HG02852 (cell line): ENCODE measurements around the gene OR5C1.
"Not testable (repeated sequence)": the region's sequence is repeated elsewhere in the genome, so short reads cannot be mapped to it uniquely, and the experiment has no call there.

Source experiments
- ATAC-seq: cut with Tn5 transposase; IDR thresholded peaks from one replicate; pipeline ENCODE4 v1.9.1; 2021; ENCODE audit warnings: mild to moderate bottlenecking, moderate library complexity; ENCODE audit not compliant: unreplicated experiment

The OR5C1 gene

DNA sequence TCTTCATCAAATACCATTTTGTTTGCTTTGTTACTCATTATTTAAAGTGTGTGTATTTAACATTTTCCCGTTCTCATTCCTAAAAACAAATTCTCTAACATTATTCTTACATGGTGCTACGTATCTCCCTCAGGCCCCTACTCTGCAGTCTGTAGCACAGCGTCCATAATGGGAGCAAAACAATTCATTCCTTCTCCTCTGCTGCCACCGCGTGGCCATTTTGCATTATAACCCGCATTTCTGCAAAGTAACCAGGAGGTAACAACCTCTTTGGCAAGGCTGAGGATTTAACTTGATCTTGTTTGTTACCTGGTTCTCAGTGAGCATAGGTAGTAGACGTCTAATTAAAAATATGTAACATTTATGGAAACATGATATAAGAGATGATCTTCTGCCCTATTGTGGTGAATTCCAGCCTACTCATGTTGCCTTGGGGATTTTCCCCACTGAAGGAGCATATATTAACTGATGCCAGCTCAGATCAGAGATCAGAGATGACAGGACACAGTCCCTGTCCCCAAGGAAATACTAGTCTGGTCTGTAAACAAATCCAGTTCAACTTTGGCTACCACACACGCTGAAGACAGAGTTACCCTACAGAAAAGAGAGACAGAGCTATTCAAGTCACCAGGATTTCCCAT, 21.7 kb downstream of the OR5C1 start:
- ATAC-seq: peak; percentile 78

- no peak for ATAC-seq
These were observed 24.0 kb downstream of the OR5C1 start for GRCh38 chr9:122812736-122813135.

DNA sequence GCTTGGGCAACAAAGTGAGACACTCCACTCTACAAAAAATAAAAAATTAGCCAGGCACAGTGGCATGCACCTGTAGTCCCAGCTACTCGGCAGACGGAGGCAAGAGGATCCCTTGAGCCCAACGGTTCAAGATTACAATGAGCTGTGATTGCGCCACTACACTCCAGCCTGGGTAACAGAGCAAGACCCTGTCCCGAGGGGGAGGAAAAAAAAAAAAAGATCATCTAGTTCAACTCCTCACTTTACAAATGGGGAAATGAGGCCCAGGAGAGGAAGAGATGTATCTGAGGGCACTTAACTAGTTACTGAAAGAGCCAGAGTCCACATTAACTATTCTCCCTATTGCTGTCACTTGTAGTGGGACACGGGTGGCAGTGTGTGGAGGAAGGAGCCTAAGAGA, 25.8 kb downstream of the OR5C1 start:
- no peak for ATAC-seq

- no peak for ATAC-seq
These were observed 26.8 kb downstream of the OR5C1 start for GRCh38 chr9:122815544-122815943.

DNA sequence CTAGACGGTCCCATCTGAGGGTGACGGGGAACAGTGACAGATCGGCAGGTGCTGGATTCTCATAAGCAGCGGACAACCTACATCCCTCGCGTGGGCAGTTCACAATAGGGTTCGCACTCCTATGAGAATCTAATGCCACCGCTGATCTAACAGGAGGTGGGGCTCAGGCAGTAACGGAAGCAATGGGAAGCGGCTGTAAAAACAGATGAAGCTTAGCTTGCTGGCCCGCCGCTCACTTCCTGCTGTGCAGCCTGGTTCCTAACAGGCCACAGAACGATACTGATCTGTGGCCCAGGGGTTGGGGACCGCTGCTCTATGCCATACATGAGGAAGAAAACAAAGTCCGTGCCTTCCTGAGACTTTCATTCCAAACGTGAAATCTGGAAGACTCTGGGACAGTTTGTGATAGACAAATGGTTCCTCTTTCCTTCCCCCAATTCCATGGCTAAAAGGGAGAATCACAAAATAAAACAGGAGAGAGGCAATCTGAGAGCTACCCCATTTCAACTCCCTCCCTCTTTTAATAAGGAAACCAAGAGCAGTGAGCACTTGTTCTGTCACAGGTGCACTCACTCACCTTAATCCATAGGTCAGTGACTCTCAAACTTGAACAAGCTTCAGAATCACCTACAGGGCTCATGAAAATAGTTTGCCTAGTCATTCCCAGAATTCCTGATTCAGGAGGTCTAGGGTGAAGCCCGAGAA, 27.6 kb downstream of the OR5C1 start:
- peak; percentile 48 for ATAC-seq

- no peak for ATAC-seq
These were observed 30.6 kb downstream of the OR5C1 start for GRCh38 chr9:122819326-122819725.

DNA sequence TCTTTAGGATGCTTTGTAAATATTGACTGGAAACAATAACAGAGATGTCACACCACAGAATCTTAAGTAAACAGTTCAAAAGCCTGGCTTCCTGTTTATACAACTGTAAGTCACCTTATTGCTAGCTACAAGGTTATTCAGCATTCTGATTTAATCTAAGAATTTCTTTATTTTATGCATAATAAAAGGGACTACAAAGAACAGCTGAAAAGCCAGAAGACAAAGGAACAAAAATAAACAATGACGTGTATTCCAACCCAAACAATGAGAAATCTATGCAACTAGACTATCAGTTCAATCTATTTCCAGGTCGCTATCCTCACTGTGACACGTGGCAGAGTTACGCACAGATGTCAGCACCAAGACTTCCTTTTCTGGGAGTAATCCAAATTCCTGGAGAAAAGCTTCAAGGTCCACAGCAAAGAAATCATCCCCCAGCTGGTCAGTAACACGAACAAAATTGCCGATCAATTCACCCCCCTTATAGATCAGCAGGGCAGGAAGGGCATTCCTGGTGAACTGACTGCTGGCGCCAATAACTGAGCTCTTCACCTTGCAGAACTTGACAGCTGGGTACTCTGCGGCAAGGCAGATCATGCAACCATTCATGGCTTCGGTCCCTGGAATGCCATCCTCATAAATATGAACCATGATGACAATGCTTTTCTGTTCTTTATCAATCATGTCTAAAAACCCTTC, 31.2 kb downstream of the OR5C1 start:
- ATAC-seq: no peak

DNA sequence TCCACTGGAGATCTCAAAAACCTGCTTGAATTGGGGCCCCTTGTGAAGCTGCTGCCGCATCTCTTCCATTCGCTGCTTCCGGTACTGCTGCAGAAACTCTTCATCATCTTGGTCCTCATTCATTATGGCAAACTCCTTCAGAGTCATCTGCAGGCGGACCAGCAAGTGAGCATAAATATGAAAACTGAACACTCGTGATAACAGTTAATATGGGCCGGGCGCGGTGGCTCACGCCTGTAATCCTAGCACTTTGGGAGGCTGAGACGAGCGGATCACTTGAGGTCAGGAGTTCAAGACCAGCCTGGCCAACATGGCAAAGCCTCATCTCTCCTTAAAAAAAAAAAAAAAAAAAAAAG, 31.7 kb downstream of the OR5C1 start:
- no peak for ATAC-seq

- ATAC-seq: no peak
These were observed 32.7 kb downstream of the OR5C1 start for GRCh38 chr9:122821278-122821943.

DNA sequence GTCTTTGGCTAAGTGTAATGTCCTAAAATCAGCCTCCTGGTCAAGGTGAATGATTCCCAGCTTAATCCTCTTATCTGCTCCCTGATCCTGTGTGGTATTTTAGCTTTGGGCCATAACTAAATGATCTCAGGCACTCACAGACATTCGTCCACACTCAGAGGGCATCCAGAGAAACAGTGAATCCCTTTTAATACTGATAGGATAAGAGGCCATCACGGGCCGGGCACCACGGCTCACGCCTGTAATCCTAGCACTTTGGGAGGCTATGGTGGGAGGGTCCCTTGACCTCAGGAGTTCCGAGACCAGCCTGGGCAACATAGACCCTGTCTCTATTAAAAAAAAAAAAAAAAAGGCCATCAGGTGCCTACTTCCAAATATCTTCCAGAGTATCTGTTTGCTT, 33.3 kb downstream of the OR5C1 start:
- ATAC-seq: no peak

- ATAC-seq: no peak
These were observed 34.2 kb downstream of the OR5C1 start for GRCh38 chr9:122822938-122823337.

GRCh38 chr9:122827761-122828093, 39.0 kb downstream of the OR5C1 start:
- ATAC-seq: peak; percentile 24

DNA sequence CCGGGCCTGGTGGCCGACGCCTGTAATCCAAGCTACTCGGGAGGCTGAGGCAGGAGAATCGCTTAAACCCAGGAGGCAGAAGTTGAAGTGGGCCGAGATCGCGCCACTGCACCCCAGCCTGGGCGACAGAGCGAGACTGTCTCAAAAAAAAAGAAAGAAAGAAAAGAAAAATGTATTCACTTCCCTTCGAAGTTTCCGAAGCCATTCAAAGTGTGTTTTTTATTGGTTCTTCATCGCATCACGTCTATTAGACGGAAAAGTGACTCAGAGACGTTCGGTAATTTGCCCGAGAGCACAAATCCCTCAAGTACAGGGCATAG, 40.2 kb downstream of the OR5C1 start:
- ATAC-seq: not testable (repeated sequence)

DNA sequence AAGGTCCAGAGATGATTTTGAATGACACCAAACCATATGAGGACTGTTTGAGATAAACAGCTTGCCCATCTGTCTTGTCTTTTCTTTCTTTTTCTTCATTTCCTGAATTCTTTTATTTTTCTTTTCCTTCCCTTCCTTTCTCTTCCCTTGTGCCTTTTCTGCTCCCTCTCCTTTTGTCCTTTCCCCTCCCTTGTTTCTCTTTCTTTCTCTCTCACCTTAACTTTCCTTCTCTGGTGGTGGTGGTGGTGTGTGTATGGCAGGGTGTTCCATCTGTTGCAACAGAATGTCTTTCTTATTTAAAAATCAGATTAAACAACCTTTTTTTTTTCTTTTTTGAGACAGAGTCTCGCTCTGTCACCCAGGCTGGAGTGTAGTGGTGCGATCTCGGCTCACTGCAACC, 43.5 kb downstream of the OR5C1 start:
- no peak for ATAC-seq

- no peak for ATAC-seq
These were observed 46.6 kb downstream of the OR5C1 start for GRCh38 chr9:122835313-122835731.

DNA sequence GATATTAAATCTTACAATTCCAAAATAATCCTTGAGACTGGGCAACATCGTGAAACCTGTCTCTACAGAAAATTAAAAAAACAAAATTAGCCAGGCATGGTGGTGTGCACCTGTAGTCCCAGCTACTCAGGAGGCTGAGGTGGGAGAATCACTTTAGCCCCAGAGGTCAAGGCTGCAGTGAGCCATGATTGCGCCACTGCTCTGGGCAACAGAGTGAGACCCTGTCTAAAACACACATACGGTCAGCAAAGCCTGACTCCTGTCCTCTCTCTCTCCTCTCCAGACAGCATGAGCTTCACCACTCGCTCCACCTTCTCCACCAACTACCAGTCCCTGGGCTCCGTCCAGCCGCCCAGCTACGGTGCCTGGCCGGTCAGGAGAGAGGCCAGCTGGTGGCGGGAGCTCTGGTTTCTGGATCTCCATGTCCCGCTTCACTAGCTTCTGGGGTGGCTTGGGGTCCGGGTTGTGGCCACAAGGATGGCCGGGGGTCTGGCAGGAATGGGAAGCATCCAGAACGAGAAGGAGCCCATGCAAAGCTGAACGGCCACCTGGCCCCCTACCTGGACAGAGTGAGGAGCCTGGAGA, 48.6 kb downstream of the OR5C1 start:
- ATAC-seq: no peak

DNA sequence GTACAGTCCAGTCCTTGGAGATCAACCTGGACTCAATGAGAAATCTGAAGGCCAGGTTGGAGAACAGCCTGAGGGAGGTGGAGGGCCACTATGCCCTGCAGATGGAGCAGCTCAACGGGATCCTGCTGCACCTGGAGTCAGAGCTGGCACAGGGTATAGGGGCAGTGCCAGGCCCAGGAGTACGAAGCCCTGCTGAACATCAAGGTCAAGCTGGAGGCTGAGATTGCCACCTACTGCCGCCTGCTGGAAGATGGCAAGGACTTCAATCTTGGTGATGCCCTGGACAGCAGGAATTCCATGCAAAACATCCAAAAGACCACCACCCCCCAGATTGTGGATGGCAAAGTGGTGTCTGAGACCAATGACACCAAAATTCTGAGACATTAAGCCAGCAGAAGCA, 49.7 kb downstream of the OR5C1 start:
- not testable (repeated sequence) for ATAC-seq
